HPDE6-E6E7 (cell line): ENCODE measurements around the gene LDLRAD3.
A peak's percentile ranks its signal among the peaks of the same experiment; 100 is the strongest.

Experiments
- DNase-seq: peaks from one replicate; pipeline ENCODE4 v3.0.0; 2011; ENCODE audit warnings: missing footprints; ENCODE audit errors: extremely low spot score

Gene LDLRAD3

DNA sequence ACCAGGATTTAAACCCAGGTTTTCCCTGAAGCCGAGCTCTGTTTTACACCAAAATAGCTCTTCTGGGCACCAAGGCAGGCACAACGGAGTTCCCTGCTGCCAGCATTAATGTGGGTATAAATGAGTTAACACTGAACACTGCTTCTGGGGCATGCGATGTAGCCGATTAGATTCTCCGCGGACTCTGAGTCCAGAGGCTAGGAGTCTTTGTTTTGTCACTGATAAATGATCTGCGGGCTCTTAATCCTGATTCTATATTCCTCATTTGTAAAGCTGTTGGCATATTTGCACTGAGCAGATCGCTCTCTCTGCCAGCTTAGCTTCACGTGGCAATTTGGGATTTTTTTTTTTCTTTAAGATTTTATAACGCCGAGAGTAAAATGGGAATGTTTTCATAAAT is 16.8 kb upstream of the LDLRAD3 start:
- DNase-seq: no peak

- DNase-seq: peak; percentile 78
These were observed 16.2 kb upstream of the LDLRAD3 start for GRCh38 chr11:35927682-35928081.

GRCh38 chr11:35928688-35929395 is 15.0 kb upstream of the LDLRAD3 start:
- DNase-seq: no peak

GRCh38 chr11:35930466-35930865 is 13.4 kb upstream of the LDLRAD3 start:
- no peak for DNase-seq

- DNase-seq: no peak
These were observed 11.7 kb upstream of the LDLRAD3 start for GRCh38 chr11:35932121-35932520.

GRCh38 chr11:35932681-35933319 is 11.1 kb upstream of the LDLRAD3 start:
- DNase-seq: no peak

GRCh38 chr11:35933320-35933871 is 10.5 kb upstream of the LDLRAD3 start:
- no peak for DNase-seq

DNA sequence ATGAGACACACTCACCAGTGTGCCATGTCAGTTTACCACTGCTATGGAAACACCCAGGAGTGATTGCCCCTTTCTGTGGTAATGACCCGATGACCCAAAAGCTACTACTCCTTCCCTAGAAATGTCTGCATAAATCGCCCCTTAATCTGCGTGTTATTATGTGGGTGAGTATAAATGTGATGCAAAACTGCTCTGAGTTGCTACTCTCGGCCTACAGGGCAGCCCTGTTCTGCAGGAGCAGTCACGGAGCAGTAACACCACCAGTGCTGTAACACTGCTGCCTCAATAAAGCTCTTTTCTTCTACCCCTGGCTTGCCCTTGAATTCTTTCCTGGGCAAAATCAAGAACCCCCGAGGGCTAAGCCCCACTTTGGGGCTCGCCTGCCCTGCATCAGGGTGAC is 9.6 kb upstream of the LDLRAD3 start:
- DNase-seq: no peak

DNA sequence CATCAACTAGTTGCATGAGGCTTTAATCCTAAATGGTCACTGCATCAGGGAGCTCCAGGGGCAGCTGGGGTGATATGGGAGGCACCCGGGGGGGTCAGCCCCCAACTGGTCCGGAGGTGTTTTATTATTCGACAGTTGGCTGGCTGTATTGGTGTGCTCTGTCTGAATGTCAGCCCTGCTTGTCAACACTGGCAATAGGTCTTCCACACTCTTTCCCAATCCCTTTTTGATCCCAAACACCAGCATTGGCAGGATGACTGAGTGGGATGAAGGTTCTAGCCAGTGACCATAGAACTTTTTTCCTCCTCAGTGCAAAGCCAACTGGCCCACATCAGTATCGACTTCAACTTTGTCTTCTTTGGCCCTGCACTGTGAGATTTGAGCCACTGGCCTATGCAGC is 8.9 kb upstream of the LDLRAD3 start:
- DNase-seq: no peak

DNA sequence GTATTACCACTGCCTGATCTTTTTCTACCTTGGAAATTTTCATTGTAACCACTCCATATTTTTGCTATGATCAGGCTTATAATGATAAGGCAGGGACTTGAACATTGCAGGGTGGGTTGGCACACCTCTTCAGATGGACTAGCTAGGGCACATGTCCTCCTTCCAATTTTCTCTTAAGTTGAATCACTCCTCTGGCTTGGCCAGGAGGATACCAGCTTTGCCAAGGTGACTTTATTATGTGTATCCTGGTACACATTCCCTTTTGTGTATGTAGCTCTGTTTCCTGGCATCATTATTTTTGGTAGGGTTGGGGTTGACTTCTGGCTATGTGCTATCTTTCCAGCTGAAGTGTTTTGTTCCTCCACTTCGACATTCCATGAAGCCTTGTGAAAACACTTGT is 8.5 kb upstream of the LDLRAD3 start:
- DNase-seq: no peak

DNA sequence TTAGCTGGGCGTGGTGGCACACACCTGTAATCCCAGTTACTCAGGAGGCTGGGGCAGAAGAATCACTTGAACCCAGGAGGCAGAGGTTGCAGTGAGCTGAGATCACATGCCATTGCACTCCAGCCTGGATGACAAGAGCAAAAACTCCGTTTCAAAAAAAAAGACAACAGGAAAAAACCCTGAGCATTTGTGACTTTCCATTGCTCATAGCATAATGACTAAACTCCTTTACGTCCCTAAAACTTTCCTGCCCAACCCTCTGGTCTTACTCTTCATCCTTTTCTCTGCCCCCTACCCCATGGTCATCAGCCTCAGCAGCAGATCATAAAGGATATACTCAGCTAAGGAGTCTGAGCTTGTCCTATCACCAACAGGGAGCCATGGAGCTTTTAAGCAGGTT is 6.8 kb upstream of the LDLRAD3 start:
- DNase-seq: no peak

GRCh38 chr11:35937700-35938099 is 6.2 kb upstream of the LDLRAD3 start:
- DNase-seq: no peak

- DNase-seq: no peak
These were observed 5.6 kb upstream of the LDLRAD3 start for GRCh38 chr11:35938231-35938630.

GRCh38 chr11:35943309-35943708 is 553 bp upstream of the LDLRAD3 start:
- no peak for DNase-seq

DNA sequence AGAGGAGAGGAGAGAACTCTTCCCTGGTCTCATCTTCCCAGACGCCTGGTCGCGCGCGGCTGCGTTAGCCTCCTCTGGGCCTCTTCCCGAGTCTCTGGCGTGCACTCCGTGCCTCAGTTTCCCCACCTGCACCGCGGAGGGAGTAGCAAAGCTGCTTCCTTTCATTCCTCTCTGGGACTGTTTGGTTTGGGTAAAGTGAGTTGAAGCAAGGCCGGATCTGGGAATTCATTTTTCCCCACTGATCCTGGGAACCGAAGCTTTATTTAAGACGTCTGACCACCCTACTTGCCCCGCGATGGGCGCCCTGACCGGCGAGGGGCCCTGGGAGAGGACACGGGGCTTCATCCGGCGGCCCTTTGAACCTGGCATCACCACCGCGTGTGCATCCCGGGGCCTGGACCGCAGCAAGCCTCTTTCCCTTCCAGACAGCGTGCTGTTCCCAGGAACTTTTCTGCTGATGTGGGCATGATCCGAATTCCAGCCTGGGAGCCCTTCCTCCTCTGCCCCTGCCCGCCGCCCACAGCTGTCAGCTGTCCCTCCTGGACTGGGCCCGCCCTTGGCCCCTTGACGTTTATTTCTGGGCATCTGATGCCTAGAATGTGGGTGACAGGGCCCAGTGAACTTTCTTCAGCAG is 758 bp downstream of the LDLRAD3 start:
- no peak for DNase-seq

- DNase-seq: no peak
These were observed 1.3 kb downstream of the LDLRAD3 start for GRCh38 chr11:35945137-35945518.

GRCh38 chr11:35946766-35947165 is 2.9 kb downstream of the LDLRAD3 start:
- no peak for DNase-seq

- DNase-seq: no peak
These were observed 3.6 kb downstream of the LDLRAD3 start for GRCh38 chr11:35947437-35947836.

GRCh38 chr11:35949242-35949641 is 5.4 kb downstream of the LDLRAD3 start:
- no peak for DNase-seq

GRCh38 chr11:35950082-35950481 is 6.2 kb downstream of the LDLRAD3 start:
- no peak for DNase-seq

- no peak for DNase-seq
These were observed 7.8 kb downstream of the LDLRAD3 start for GRCh38 chr11:35951680-35952079.

GRCh38 chr11:35953081-35953760 is 9.4 kb downstream of the LDLRAD3 start:
- no peak for DNase-seq
